HEK293 (cell line): ENCODE data around the gene CADM4.

ENCODE experiments used
- BCL11B ChIP-seq: fragments of 450-650 bp; formaldehyde crosslinking; IDR thresholded peaks from 2 replicates; pipeline ENCODE4 v1.5.1; 2016; ENCODE audit warnings: low read depth, missing biosample characterization, missing genetic modification characterization
- BCL6B ChIP-seq: fragments of 450-650 bp; formaldehyde crosslinking; IDR thresholded peaks from 2 replicates; pipeline ENCODE4 v1.5.1; 2017; ENCODE audit warnings: missing biosample characterization, missing genetic modification characterization
- KLF16 ChIP-seq: fragments of 450-650 bp; formaldehyde crosslinking; IDR thresholded peaks from 2 replicates; pipeline ENCODE4 v1.5.1; 2017; ENCODE audit warnings: missing biosample characterization, missing genetic modification characterization
- KLF7 ChIP-seq: fragments of 450-650 bp; formaldehyde crosslinking; IDR thresholded peaks from 2 replicates; pipeline ENCODE4 v1.5.1; 2016; ENCODE audit warnings: missing biosample characterization, missing genetic modification characterization, borderline replicate concordance
- PRDM4 ChIP-seq: fragments of 450-650 bp; formaldehyde crosslinking; IDR thresholded peaks from 2 replicates; pipeline ENCODE4 v1.5.1; 2017; ENCODE audit warnings: missing biosample characterization, missing genetic modification characterization
- SETDB1 ChIP-seq: IDR thresholded peaks from one replicate; pipeline ENCODE4 v1.6.1; 2017; ENCODE audit warnings: mild to moderate bottlenecking, low read length, moderate library complexity, mixed read lengths; ENCODE audit not compliant: insufficient read length
- ZBTB1 ChIP-seq: fragments of 450-650 bp; formaldehyde crosslinking; IDR thresholded peaks from 2 replicates; pipeline ENCODE4 v1.5.1; 2016; ENCODE audit warnings: missing biosample characterization, missing genetic modification characterization
- ZBTB10 ChIP-seq: fragments of 450-650 bp; formaldehyde crosslinking; IDR thresholded peaks from 2 replicates; pipeline ENCODE4 v1.5.1; 2016; ENCODE audit warnings: missing biosample characterization, missing genetic modification characterization
- ZBTB20 ChIP-seq: fragments of 450-650 bp; formaldehyde crosslinking; IDR thresholded peaks from 2 replicates; pipeline ENCODE4 v1.5.1; 2016; ENCODE audit warnings: missing biosample characterization, missing genetic modification characterization
- ZBTB26 ChIP-seq: fragments of 450-650 bp; formaldehyde crosslinking; optimal IDR thresholded peaks from 2 replicates; pipeline ENCODE3; 2016; ENCODE audit warnings: missing biosample characterization, mild to moderate bottlenecking, missing genetic modification characterization
- ZBTB49 ChIP-seq: fragments of 450-650 bp; formaldehyde crosslinking; IDR thresholded peaks from 2 replicates; pipeline ENCODE4 v1.5.1; 2016; ENCODE audit warnings: missing biosample characterization, missing genetic modification characterization, low read depth
- ZBTB8A ChIP-seq: fragments of 450-650 bp; formaldehyde crosslinking; IDR thresholded peaks from 2 replicates; pipeline ENCODE4 v1.5.1; 2016; ENCODE audit warnings: missing biosample characterization, missing genetic modification characterization
- ZEB2 ChIP-seq: fragments of 450-650 bp; formaldehyde crosslinking; IDR thresholded peaks from 2 replicates; pipeline ENCODE4 v1.5.1; 2016; ENCODE audit warnings: missing biosample characterization, missing genetic modification characterization
- ZFHX2 ChIP-seq: fragments of 450-650 bp; formaldehyde crosslinking; conservative IDR thresholded peaks from 2 replicates; pipeline ENCODE4 v1.5.1; 2016; ENCODE audit warnings: missing biosample characterization, missing genetic modification characterization
- ZIC2 ChIP-seq: fragments of 450-650 bp; formaldehyde crosslinking; IDR thresholded peaks from 2 replicates; pipeline ENCODE4 v1.5.1; 2016; ENCODE audit warnings: missing biosample characterization, missing genetic modification characterization
- ZNF112 ChIP-seq: fragments of 450-650 bp; formaldehyde crosslinking; IDR thresholded peaks from 2 replicates; pipeline ENCODE4 v1.5.0; 2017; ENCODE audit warnings: missing biosample characterization, missing genetic modification characterization
- ZNF174 ChIP-seq: fragments of 450-650 bp; formaldehyde crosslinking; IDR thresholded peaks from 2 replicates; pipeline ENCODE4 v1.5.0; 2017; ENCODE audit warnings: missing biosample characterization, mild to moderate bottlenecking, missing genetic modification characterization
- ZNF302 ChIP-seq: fragments of 450-650 bp; formaldehyde crosslinking; IDR thresholded peaks from 2 replicates; pipeline ENCODE4 v1.5.1; 2016; ENCODE audit warnings: missing biosample characterization, missing genetic modification characterization, low read depth
- ZNF394 ChIP-seq: fragments of 450-650 bp; formaldehyde crosslinking; IDR thresholded peaks from 2 replicates; pipeline ENCODE4 v1.5.1; 2016; ENCODE audit warnings: missing biosample characterization, missing genetic modification characterization, mild to moderate bottlenecking, moderate library complexity, borderline replicate concordance
- ZNF561 ChIP-seq: fragments of 450-650 bp; IDR thresholded peaks from 2 replicates; pipeline ENCODE4 v1.5.1; 2018; ENCODE audit warnings: missing biosample characterization, missing genetic modification characterization, borderline replicate concordance
- ZNF658 ChIP-seq: fragments of 450-650 bp; formaldehyde crosslinking; IDR thresholded peaks from 2 replicates; pipeline ENCODE4; 2016; ENCODE audit warnings: missing biosample characterization, missing genetic modification characterization
- ZNF692 ChIP-seq: fragments of 450-650 bp; formaldehyde crosslinking; IDR thresholded peaks from 2 replicates; pipeline ENCODE4 v1.5.1; 2016; ENCODE audit warnings: missing biosample characterization, missing genetic modification characterization
- ZNF747 ChIP-seq: fragments of 450-650 bp; formaldehyde crosslinking; IDR thresholded peaks from 2 replicates; pipeline ENCODE4 v1.5.1; 2016; ENCODE audit warnings: missing biosample characterization, missing genetic modification characterization
- ZNF76 ChIP-seq: fragments of 450-650 bp; formaldehyde crosslinking; IDR thresholded peaks from 2 replicates; pipeline ENCODE4; 2016; ENCODE audit warnings: low read depth, missing biosample characterization, missing genetic modification characterization, borderline replicate concordance

CADM4 gene

GRCh38 chr19:43619262-43620060 is 20.2 kb downstream of the CADM4 start, which contains the start of gene ZNF428 (continued):
- TF ChIP-seq KLF16 (peak; percentile 81), BCL11B (tag by site-specific recombination) (peak; percentile 71; the same call in 1 of the 2 replicates), KLF7 (tag by site-specific recombination) (peak; percentile 66; the same call in 1 of the 2 replicates), ZFHX2 (tag by site-specific recombination) (peak; percentile 81), ZIC2 (peak; percentile 16; the same call in 1 of the 2 replicates), ZBTB8A (tag by site-specific recombination) (peak; percentile 63; the same call in 1 of the 2 replicates), ZBTB20 (peak; percentile 84), PRDM4 (peak; percentile 31), ZNF561 (tag by site-specific recombination) (peak; percentile 94), ZNF112 (tag by site-specific recombination) (no peak), BCL6B (no peak), ZBTB49 (tag by site-specific recombination) (no peak), ZNF174 (no peak), SETDB1 (no peak), ZEB2 (tag by site-specific recombination) (peak; percentile 98), ZBTB26 (tag by site-specific recombination) (peak; percentile 98), ZNF747 (tag by site-specific recombination) (no peak), ZBTB1 (tag by site-specific recombination) (peak; percentile 58), ZNF76 (no peak; the same call in 1 of the 2 replicates), ZNF658 (tag by site-specific recombination) (no peak), ZNF692 (tag by site-specific recombination) (peak; percentile 81), ZNF302 (no peak), ZNF394 (peak; percentile 11), ZBTB10 (tag by site-specific recombination) (peak; percentile 11)
